Neutrophil (primary cell): Measurements from ENCODE around the gene LRRN3.

Experiments used
- H3K27ac ChIP-seq: fragments of 200-600 bp; sonication (generic); 2 replicates; pipeline ENCODE4 v1.5.1; 2016; ENCODE audit warnings: mild to moderate bottlenecking, moderate library complexity
- H3K27me3 ChIP-seq: fragments of 200-600 bp; sonication (generic); 2 replicates; pipeline ENCODE4 v1.6.0; 2016; ENCODE audit warnings: mild to moderate bottlenecking
- H3K36me3 ChIP-seq: fragments of 200-600 bp; sonication (generic); 2 replicates; pipeline ENCODE4 v1.5.1; 2017
- H3K4me1 ChIP-seq, 2 experiments: fragments of 200-600 bp in 1 of 2; sonication (generic) in 1 of 2; 1 replicate in 1 of 2; 2 replicates in 1 of 2; pipeline versions ENCODE4 v1.5.1 to v1.6.1; 2013 to 2016; ENCODE audit warnings: low read depth in 1 of 2, low read length in 1 of 2, mild to moderate bottlenecking in 1 of 2, moderate library complexity in 1 of 2; ENCODE audit not compliant: control insufficient read depth in 1 of 2, insufficient read depth in 1 of 2
- H3K4me3 ChIP-seq, 2 experiments: fragments of 200-600 bp in 1 of 2; sonication (generic) in 1 of 2; 1 replicate in 1 of 2; 2 replicates in 1 of 2; pipeline ENCODE4 v1.5.1; 2013 to 2016; ENCODE audit warnings: low read depth in 1 of 2, low read length in 1 of 2, mild to moderate bottlenecking in 1 of 2, moderate library complexity in 1 of 2
- H3K9me3 ChIP-seq: fragments of 200-600 bp; sonication (generic); 2 replicates; pipeline ENCODE4 v1.5.1; 2016
- TF ChIP-seq, protein P1 (sequence below): fragments of 200-600 bp; sonication (generic); IDR thresholded peaks from 2 replicates; pipeline ENCODE4 v1.5.1; 2016; ENCODE audit warnings: antibody characterized with exemption

Gene LRRN3

DNA sequence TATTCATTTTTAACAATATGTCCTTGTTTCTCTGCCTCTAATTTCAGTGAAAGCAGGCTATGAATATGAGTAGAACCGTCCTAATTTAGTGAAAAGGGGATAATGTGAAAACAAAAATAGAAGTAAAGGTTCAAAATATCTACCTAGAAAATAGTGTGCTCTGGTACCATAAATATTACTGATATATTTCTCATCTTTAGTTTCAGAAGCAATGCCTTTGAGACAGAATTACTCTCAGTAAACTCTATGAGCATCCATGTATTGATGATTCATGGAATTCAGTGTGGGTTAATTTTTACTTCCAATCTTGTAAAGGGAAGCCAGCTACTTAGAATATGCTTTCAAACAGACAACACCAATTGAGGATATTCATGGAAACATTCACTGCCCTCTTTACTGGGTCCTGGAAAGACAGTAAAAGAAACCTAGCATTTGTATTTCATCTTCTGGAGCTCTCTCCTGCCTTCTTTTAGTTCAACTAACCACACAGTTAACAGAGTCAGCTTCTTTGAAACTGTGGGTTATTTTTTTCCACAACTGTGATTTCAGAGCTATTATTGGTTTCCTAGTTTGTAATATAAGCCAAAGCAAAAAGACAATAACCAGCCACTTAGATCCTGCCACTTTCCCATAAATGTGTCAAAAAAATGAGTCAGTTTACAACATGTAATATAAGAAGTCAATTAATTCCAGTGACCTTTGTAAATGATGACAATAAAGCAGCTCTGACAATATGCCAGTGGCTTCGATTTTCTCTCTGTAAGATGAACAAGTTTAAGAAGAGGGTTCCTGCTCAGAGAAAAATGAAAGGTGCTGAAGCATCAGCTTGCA lies 1.7 kb downstream of the LRRN3 start:
- Histone ChIP-seq H3K27ac (no peak overlapping the region), H3K4me3 (no peak overlapping the region), H3K9me3 (no peaks in the 10 kb centered on the region), H3K36me3 (no peaks in the 10 kb centered on the region), H3K4me1 (no peaks in the 10 kb centered on the region), H3K27me3 (no peaks in the 10 kb centered on the region)
- TF ChIP-seq, protein P1, sequence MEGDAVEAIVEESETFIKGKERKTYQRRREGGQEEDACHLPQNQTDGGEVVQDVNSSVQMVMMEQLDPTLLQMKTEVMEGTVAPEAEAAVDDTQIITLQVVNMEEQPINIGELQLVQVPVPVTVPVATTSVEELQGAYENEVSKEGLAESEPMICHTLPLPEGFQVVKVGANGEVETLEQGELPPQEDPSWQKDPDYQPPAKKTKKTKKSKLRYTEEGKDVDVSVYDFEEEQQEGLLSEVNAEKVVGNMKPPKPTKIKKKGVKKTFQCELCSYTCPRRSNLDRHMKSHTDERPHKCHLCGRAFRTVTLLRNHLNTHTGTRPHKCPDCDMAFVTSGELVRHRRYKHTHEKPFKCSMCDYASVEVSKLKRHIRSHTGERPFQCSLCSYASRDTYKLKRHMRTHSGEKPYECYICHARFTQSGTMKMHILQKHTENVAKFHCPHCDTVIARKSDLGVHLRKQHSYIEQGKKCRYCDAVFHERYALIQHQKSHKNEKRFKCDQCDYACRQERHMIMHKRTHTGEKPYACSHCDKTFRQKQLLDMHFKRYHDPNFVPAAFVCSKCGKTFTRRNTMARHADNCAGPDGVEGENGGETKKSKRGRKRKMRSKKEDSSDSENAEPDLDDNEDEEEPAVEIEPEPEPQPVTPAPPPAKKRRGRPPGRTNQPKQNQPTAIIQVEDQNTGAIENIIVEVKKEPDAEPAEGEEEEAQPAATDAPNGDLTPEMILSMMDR, result no peak

DNA sequence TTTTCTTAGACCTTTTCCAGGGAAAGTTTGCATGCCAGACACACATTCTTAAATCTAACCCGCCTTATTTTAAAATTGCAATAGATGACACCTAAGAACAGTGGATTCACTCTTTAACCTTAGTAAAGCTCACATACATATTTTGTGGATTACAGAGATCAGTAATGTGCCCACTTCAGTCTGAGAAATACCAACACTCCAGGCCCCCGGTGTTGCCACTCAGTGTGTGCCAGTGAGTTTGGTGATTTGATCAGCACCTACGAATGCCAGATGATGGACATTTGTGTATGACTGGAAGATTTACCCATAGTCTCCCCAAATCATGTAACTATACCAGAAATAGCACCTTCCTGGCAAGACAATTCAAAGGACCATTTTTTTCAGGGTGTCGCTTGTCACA lies 2.6 kb downstream of the LRRN3 start:
- no peak overlapping the region for H3K4me3 ChIP-seq
- H3K27me3 ChIP-seq, result no peaks in the 10 kb centered on the region
- H3K36me3 ChIP-seq, result no peaks in the 10 kb centered on the region
- no peak overlapping the region for H3K27ac ChIP-seq
- TF ChIP-seq, protein P1, result no peak
- H3K4me1 ChIP-seq, result no peaks in the 10 kb centered on the region
- H3K9me3 ChIP-seq, result no peaks in the 10 kb centered on the region

DNA sequence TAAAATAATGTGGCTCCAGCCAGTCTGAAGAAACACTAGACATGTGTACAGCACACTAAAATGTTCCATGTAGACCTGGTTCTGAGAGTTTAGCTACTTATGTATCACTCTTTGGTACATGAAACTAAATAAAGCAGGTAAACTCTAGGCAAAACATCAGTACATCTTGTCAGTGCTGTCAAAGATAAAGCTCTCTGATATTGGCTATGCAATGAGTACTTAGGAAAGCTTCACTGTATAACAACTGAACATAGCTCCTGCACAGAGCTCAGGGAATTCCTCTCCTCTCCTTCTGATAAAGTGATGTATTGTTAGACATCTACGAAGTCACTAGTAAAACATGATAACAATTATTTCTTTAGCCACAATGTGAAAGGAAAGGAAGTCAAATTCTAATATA lies 3.5 kb downstream of the LRRN3 start:
- Histone ChIP-seq H3K27ac (no peak overlapping the region), H3K27me3 (no peaks in the 10 kb centered on the region), H3K9me3 (no peaks in the 10 kb centered on the region), H3K36me3 (no peaks in the 10 kb centered on the region), H3K4me3 (no peak overlapping the region), H3K4me1 (no peaks in the 10 kb centered on the region)
- TF ChIP-seq, protein P1, result no peak

DNA sequence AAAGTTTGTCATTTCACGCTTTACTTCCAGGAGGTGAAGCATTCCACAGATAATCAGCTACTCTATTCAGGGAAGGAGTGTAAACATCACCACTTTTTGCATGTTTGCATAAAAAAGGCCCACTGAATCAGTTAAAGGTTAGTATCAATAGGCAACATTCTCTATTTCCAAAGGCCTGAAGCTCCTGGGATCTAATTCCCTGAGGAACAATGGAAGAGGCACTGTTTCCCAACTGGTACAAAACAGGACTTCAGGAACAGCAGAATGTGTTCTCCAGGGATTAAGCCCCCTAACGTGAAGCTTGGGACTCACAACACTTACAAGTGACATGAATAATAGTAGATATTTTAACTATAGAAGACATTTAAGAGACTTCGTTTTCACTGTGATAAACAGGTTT lies 6.1 kb downstream of the LRRN3 start:
- H3K27me3 ChIP-seq, result no peaks in the 10 kb centered on the region
- H3K27ac ChIP-seq, result no peak overlapping the region
- H3K36me3 ChIP-seq, result no peaks in the 10 kb centered on the region
- no peak overlapping the region for H3K4me3 ChIP-seq
- no peaks in the 10 kb centered on the region for H3K4me1 ChIP-seq
- H3K9me3 ChIP-seq, result no peaks in the 10 kb centered on the region
- TF ChIP-seq, protein P1, result no peak

DNA sequence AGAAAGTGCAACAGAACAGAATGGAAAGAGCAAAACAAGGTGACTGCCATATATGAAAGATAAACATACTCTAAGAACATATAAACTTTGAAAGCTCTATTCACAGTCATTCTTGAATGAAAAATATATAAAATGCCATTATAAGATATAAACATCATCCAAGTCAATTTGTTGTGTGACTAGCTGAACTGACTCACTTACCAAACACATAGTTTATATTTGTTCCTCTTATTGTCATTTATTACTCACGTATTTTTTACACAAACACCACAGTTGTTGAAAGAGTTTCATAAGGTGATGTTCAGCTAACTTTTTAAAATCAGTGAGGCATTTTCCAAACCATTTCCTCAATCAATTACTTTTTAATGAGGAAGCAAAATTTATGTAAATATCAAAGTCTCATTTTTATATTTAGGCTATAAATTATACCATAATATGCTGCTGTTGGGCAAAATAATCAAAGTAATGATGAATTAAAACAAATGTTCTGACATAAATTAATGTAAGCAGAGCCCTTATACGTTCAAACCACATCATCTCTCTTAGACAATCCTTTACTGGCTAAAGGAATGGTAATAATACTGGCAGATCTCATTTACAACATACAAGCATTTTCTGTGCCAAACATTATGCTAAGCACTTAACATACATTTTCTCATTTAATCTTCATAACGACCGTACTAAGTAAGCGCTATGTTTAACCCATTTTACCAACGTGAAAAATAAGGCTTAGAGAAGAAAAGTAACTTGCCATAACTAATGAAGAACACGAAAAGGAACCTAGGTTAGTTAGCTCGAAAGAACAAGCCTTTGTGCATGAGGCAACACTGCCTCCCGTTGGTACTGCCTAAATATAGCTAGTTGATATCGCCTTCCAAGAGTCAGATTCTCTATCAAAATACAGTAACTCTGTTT lies 7.3 kb downstream of the LRRN3 start:
- H3K36me3 ChIP-seq, result no peaks in the 10 kb centered on the region
- no peak overlapping the region for H3K4me3 ChIP-seq
- no peaks in the 10 kb centered on the region for H3K9me3 ChIP-seq
- no peaks in the 10 kb centered on the region for H3K27me3 ChIP-seq
- no peak overlapping the region for H3K27ac ChIP-seq
- no peaks in the 10 kb centered on the region for H3K4me1 ChIP-seq
- TF ChIP-seq, protein P1, result no peak
